NCI-H1694 (cell line): ENCODE measurements around the gene HMSD.

Experiments used
- DNase-seq: peaks from one replicate; lab custom pipeline; 2025; lab: John Stamatoyannopoulos, UW

HMSD gene

DNA sequence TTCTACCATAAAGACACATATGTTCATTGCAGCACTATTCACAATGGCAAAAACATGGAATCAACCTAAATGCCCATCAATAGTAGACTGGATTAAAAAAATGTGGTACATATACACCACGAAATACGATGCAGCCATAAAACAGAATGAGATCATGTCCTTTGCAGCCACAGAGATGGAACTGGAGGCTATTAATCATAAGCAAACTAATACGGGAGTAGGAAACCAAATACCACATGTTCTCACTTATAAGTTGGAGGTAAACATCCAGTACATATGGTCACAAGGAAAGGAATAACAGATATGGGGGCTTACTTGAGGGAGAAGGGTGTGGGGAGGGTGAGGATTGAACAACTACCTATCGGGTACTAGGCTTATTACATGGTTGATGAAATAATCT, 7.7 kb downstream of the HMSD start:
- DNase-seq = no peak

- DNase-seq = no peak
Measured at GRCh38 chr18:63960891-63961290, 11.8 kb downstream of the HMSD start.

DNA sequence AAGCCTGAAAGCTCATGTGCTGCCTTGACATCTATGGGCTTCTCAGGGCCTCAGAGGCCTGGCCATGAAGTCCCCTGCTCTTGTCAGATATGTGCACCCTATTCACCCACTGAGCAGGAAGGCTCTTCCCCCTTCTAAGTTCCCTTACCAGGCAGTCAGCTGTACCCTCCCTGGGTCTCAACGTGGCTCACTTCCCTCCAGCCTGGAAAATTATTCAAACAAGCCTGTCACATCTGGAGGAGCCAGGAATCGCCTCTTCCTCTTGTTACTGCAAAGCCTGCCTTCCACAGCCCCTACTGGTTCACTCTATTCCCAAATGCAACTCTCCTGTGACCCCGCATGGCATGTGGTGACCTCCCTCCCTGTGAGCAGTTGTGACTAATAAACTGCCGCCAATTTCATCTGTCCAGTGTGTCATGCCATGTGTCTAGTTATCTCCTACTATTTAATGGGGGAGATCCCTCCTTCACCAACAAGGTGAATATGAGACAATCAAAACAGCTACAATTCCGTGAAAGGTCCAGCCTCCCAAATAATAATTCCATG, 12.4 kb downstream of the HMSD start:
- no peak for DNase-seq

- no peak for DNase-seq
Measured at GRCh38 chr18:63962137-63962536, 13.0 kb downstream of the HMSD start.

DNA sequence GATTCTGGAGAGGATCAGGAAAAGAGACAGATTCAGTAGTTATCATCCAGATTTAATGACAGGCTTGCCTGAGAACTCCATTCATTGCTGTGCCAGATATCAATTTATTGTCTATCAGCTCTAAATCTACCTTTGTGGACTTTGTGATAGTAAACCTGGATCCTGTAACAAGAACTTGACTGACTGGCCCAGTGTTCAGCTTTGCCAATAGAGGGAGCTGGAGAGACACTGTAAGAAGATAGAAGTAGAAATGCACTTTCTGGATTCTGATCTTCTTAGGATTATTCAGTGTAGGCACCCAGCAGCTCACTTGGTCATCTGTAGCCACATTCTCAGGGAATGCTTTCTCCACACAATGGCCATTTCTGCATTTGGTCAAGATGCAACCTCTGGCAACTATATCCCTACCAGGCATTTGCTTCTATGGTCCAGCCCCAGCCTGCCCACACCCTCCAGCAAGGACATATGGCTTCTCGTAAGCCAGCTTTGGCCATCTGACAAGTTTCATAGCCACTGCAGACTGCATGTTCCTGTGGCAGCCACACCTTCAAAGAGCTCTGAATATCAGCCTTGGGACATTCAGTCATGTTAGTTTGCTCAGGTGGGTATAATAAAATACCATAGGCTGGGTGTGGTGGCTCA, 14.6 kb downstream of the HMSD start:
- no peak for DNase-seq

DNA sequence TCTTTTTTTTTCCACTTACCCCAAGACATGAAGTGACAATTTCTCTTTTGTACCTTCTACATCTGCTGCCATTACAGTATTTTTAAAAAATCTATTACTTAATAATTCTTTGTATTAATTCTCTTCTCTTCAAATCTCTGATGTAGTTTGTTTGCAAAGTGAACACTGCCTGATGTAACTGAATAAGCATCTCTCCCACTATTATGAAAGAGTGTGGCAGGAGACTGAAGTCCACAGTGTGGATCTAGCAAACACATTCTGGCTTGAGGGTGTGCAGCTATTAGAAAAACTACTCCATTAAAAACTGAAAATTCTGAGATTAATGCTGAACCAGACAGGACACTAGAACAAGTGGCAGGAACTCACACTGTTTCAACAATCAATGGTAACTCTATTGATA, 15.8 kb downstream of the HMSD start:
- no peak for DNase-seq

DNA sequence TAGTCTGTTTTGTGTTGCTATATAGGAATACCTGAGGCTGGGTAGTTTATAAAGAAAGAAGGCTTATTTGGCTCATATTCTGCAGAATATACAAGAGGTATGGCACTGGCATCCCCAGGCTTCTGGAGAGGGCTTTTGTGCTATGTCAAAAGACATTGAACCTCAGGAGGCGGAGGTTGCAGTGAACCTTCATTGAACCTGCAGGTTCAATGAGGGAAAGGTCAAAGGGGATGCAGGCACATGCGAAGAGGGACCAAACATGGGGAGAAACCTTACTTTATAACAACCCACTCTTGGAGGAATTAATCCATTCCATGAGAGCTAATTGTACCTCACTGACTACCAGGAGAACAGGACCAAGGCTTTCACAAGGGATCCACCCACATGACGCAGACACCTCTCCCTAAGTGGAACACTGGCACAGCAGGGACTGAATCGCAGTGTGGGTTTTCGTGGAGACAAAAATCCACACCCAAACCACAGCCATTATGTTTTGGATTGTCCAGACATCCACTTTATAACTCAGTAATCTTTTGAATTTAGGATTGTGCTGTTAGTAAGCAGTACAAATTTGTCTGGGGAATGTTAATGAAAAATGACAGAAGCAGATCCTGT, 16.7 kb downstream of the HMSD start:
- no peak for DNase-seq

- peak; percentile 76 for DNase-seq
Measured at GRCh38 chr18:63969942-63970808, 21.1 kb downstream of the HMSD start, which contains the start of gene SERPINB8. Gene SERPINB8, plus strand, starts transcription at chr18:63970081. Its CDS starts 8,228 bp downstream, at chr18:63978309.

GRCh38 chr18:63970809-63971205, 21.7 kb downstream of the HMSD start:
- DNase-seq = no peak

DNA sequence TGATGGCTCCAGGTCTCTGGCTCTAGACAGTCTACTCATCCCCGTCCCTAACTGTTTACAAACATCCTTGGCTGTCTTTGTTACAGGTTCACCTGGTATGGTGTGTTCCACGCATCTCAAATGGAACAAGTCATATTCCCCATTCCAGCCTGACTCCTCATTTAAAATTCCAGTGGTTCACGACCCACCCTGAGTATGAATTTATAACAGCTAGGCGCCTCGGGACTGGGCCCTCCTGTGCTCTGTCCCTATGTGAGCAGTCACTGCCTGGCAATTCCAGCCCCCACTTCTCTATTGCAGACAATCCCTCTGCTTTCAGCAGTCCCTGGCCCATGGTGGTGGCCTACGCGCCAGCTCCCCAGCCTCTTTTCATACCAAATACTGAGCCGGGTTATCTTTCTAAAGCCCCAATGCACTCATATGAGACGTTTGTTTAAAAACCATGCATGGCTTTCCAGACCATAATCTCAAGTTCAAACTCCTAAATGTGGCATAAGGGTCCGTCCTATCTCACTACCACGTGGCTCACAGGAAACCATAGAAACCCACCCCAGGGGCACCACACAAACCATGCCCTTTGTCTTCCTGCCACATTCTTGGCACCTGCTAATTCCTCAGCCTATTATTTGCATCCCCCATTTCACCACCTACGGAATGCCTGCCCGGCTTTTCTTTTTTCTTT, 22.4 kb downstream of the HMSD start:
- DNase-seq = no peak

GRCh38 chr18:63972002-63972376, 22.9 kb downstream of the HMSD start:
- no peak for DNase-seq

- DNase-seq = no peak
Measured at GRCh38 chr18:63974991-63975390, 25.9 kb downstream of the HMSD start.

DNA sequence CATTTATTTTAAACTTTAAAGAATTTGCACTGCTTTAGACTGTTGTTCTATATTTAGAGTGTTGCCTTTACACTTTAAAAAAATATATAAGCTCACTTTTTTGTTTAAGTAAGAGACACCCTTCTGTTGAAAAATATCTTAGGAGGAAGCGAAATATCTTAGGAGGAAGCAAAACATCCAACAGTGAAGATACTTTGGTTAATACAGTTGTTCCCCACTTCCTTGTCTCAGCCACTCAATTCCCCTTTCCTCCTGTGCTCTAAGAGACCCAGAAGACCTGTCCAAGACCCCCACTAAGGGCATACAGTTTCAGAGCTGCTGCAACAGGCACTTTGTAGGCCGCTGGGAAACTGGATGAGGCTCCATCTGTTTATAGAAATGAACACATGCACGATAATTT, 26.5 kb downstream of the HMSD start:
- DNase-seq = no peak

DNA sequence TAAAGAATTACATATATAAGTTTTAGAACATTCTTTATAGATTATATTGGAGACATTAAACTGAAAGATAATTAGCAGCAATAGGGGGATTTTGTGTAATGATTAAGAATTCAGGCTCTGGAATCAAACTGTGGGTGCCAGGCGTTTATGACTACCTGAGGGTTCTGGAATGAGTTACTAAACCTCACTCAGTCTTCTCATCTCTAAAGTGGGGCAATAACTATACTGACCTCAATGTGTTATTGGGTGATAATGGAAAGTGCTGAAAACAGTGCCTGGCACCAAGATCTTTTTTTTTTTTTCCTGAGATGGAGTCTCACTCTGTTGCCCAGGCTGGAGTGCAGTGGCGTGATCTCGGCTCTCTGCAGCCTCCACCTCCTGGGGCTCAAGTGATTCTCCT, 27.9 kb downstream of the HMSD start:
- DNase-seq = no peak

DNA sequence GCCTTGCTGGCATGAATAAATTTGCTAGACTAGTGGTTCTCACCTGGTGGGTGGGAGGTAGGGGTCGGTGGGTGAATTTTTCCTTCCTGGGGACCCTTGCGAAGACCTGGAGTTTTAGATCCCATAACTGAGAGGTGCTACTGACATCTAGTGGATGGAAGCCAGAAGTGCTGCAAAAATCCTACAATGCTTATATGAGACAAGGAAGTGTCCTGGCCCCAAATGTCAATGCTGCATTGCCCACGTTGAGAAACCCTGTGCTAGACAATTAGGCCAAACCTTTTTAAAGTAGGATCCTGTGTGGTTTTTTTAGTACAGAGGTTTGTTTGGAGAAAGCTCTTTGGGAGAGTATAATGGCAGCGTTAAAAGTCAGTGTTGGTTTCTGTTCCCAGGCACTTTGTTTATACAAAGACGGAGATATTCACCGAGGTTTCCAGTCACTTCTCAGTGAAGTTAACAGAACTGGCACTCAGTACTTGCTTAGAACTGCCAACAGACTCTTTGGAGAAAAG, 30.4 kb downstream of the HMSD start:
- DNase-seq = peak; percentile 44

GRCh38 chr18:63980027-63980426, 30.9 kb downstream of the HMSD start:
- no peak for DNase-seq

DNA sequence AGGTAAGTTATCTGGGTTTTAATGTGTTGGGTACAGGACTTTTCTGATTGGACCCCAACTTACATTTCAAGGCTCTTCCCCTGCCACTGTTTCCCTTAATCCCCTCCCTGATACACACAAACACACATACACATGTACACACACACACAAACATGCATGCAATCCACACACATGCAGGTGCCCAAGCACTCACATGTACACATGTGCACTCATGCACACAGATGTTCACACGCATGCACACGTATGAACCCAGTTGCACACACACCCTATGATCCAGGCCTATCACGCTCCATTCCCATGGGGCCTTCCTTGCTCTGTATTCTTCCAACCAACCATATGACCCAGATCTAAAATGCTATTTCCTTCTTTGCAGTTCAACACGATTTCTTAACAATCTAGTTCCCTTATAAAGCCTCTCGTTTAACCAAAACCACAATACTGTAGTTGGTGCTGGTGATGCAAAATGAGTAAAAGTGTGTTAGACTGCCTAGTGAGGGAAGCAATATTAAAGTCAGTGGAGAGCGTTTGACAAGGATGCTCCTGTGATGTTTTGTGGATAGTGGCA, 31.9 kb downstream of the HMSD start:
- DNase-seq = no peak

GRCh38 chr18:63981719-63982118, 32.6 kb downstream of the HMSD start:
- no peak for DNase-seq

DNA sequence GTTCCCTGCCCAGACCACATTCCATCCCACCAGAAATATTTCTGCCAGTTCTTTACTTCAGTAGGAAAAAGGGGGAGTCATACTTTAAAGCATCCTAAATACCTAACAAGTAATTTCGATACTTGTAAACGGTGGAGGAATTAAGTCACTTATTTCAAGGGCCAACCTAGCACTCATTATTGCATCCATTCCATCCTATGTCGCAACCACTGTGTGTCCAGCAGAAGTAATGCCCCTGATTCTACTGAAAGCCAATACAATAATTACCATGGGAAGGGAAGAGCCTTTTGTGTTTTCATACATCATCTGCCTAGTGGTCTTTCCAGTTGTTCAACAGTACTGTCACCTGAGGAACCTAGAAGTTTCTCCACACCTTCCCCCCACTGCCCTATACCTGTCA, 33.3 kb downstream of the HMSD start:
- DNase-seq = no peak

- DNase-seq = no peak
Measured at GRCh38 chr18:63986885-63987284, 37.8 kb downstream of the HMSD start.

- no peak for DNase-seq
Measured at GRCh38 chr18:63987743-63988142, 38.6 kb downstream of the HMSD start.

- no peak for DNase-seq
Measured at GRCh38 chr18:63992751-63993150, 43.6 kb downstream of the HMSD start.
